IPS DF 19.7 (cell line): ENCODE measurements around the gene ATP5ME.

Experiments used
- DNase-seq: peaks from one replicate; pipeline ENCODE4 v3.0.0-alpha.2; 2013; ENCODE audit warnings: low read depth, low spot score

The ATP5ME gene

DNA sequence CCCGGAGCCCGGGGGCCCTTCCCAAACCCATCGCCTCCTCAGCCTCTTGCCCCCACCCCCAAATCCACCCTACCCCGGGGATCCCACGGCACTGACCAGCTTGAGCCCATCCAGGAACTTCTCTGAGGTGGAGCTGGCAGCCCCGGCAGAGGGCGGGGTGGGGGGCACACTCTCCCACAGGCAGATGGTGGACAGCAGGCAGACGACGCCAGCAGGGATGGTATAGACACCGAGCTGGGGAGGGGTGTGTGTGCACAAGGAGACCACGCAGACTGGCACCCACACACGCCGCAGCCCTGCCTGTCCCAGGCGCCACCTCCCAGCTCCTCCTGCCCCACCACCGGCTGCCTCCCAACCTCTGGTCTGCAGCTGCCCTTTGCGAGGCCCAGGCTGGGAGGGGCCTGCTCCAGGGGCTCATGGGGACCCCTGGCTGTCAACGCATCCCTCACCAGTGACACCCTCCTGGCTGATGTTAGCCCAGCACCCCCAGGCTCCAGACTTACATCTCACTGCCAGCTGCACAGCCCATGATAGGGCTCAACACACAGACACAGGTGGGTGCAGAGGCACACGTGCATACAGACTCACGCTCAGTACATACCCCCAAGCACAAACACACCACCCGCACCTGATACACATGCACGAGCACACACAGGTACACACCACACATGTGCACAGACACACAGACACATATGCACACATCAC lies 10.7 kb upstream of the ATP5ME start:
- DNase-seq = no peak

GRCh38 chr4:683982-684622 lies 10.0 kb upstream of the ATP5ME start:
- DNase-seq = no peak

DNA sequence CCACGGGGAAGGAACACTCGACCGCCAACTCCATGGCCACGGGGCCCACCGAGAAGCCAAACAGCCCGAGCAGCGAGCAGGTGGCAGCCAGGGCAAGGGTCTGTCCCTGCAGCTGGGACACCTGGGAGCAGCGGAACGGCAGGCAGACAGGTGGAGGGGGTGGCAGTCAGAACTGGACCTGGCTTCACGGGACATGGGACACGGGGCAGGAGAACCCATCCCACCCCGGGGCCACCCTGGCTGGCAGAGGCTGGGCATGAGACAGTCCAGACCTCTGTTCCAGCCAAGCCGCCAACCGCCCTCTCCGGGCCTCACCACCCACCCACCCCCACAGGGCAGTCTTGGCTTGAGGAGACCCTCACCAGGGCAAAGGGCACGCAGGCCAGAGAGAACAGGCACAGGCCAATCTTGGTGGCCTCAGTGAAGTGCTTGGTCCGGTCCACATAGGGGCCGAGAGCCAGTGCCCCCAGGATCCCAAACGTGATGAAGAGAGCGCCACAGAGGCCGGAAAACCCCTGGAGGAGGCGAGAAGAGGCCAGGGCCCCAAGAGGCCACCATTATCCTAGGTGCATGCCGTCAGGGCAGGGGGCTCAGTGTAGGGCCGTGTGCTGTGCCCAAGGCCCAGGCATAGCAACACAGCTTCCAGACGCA lies 9.3 kb upstream of the ATP5ME start:
- no peak for DNase-seq

DNA sequence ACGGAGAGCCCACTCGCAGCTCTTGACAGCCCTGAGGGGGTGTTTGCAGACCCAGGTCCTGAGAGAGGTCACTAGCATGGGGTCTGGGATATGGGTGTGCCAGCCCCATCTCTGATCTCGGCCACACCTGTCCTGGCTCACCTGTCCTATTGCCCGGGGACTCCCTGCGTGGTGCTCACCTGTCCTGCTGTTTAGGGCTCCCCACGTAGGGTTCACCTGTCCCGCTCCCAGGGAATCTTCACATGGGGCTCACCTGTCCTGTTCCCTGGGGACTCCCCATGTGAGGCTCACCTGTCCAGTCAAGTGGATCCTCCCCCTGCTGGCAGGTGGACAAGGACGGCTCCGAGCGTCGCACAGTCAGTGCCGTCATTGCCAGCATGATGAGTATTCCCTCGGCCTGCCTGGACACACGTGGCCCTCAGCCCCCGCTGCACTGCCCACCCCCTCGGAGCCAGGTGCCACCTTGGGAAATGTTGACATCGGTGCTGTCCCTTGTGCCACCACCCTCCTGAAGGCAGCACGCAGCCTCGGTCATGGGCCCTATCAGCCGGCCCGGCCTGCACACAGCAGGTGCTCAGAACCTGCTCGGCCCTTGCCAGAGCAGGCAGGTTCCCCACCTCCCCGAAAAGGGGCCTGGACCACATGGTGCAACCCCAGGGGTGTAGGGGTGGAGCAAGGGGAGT lies 8.6 kb upstream of the ATP5ME start:
- DNase-seq = no peak

- no peak for DNase-seq
Observed at GRCh38 chr4:681736-682451, 7.8 kb upstream of the ATP5ME start.

- no peak for DNase-seq
Observed at GRCh38 chr4:680928-681645, 7.0 kb upstream of the ATP5ME start.

- no peak for DNase-seq
Observed at GRCh38 chr4:680551-680927, 6.5 kb upstream of the ATP5ME start.

DNA sequence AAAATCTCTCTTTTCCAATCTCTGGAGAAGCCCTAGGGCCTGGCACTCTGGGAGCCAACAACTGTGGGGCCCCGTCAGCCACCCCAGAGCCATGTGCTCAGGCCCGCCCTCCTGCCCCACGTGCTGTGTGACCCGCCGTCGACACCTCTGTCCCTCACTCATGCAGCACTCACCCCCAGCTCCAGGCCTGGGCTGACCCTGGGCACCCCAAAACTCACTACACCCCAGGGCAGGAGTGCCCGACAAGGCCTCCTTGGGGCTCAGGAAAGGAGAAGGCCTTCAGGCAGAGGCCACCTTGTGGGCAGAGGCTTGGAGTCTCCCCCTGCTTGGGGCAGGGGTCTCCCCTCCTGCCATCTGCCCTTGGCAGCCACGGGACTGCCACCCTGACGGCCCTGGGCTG lies 6.0 kb upstream of the ATP5ME start:
- no peak for DNase-seq

DNA sequence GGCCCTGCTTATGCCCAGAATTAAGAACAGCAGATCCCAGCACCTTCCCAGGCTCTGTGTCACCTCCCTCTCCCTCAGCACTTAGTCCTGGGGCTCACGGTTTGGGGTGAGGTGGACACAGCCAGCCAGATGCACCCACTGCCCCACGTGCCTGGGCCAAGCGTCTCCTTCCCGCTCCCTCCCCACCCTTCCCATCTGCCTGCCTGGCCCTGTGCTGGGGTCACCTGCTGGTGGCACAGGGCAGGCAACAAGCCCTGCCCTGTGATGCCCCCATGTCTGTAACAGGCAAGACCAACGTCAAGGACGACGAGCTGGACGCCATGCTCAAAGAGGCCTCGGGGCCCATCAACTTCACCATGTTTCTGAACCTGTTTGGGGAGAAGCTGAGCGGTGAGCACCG lies 5.6 kb upstream of the ATP5ME start:
- DNase-seq = no peak

GRCh38 chr4:679104-679481 lies 5.0 kb upstream of the ATP5ME start:
- no peak for DNase-seq

DNA sequence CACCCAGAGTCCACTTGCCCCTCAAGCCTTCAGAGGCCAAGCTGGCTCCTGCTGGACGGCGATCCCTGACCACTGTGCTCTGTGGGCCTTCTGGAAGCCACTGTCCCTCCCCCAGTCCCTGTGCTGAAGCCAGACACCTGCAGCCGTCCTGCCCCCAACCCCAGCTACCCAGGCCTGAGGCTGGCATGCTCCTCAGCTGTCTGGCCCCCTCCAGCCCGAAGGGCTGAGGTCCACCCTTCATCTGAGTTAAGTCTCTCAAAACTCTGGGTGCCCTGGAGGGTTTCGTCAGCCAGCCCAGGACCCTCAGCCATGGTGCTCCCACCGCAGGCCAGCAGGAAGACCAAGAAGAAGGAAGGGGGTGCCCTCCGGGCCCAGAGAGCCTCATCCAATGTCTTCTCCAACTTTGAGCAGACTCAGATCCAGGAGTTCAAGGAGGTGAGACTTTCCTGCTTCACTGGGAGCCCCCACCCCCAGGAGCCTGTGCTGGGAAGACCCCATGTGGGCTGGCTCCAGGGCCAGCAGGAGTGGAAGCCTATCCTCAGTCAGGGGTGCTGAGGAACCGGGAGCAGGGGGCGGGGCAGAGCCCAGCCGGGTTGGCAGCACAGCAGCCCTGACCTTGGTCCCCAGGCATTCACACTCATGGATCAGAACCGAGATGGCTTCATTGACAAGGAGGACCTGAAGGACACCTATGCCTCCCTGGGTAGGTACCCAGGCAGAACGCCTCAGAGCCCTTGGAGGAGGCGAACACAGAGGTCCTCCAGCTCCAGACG lies 4.4 kb upstream of the ATP5ME start:
- DNase-seq = no peak

- DNase-seq = no peak
Observed at GRCh38 chr4:677431-678293, 3.6 kb upstream of the ATP5ME start.

- no peak for DNase-seq
Observed at GRCh38 chr4:676871-677235, 2.8 kb upstream of the ATP5ME start.

GRCh38 chr4:675980-676870 lies 2.1 kb upstream of the ATP5ME start:
- no peak for DNase-seq

DNA sequence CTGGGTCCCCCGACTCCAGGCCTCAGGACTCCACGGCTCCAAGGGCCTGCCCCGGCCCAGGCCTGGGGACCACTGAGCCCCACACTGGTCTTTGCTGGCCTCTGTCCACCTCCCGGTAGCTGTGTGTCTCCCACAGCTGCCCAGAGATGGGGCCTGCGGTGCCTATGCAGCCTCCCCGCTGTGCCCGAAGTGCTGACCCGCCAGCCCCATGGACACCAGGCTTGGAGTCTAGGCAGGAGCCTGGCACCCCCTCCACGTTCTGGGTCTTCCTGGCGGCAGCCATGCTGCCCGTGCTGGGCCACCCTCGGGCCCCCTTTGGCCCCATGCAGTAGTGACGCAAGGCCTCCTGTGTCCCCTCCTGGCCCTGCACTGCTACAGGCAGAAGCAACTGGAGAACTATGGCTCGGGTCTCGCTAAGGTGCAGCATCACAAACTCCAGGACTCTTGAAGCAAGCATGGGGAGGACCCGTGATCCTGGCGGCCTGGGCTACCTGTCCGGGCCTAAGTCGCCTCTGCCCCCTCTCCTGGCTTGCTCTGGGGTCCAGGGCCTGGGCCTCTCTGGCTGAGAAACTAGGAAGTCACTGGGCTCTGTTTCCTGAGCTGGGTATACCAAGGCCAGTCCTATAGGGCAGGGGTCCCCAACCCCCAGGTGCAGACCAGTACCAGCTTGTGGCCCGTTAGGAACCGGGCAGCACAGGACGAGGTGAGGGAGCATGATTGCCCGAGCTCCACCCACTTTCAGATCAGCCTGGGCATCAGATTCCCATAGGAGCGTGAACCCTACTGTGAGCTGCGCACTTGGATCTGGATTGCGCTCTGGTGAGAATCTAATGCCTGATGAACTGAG lies 1.2 kb upstream of the ATP5ME start:
- no peak for DNase-seq

DNA sequence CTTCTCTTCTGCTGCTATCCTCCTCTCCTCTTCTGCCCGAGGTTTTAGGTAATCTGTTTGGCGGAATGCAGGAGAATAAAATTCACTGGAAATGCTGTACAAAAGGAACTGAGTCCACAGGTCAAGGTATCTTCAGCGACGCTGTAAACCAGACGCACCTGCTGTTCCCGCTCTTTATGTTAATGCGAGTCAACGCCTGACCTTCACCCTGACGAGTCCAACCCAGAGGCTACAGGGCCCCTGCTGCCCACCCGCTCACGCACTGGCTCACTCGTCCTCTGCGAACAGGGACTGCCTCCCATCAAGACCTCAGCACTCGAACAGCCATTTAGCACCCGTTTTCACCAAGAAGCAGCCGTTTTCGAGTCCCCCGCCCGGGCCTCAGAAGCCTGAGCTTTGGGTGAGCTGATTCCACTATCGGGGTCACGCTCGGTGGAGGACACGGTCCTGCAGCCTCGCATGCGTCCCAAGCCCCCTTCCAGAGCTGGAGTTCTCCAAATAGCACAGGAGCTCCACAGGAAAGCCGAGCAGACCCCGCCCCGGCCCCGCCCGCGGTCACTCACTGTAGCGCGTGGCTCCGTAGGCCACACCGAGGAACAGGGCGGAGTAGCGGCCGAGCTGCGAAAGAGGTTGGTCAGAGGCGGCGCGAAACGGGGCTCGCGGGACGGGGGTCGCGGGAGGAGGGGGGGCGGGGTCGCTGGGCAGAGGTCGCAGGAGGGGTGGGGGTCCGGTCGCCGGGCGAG lies 556 bp downstream of the ATP5ME start:
- DNase-seq = no peak

GRCh38 chr4:671769-672168 lies 2.3 kb downstream of the ATP5ME start:
- DNase-seq = no peak
